ENCODE data around the gene AMELY. TPM values are rescaled to one million over a fixed set of nuclear protein-coding genes. Genes with fewer than 3 reads are reported as not detected.

AMELY gene
- not detected in 2 replicates for polyA plus RNA-seq
- polyA minus RNA-seq = not detected in 2 replicates

- H2AFZ ChIP-seq (ENCODE audit: low read depth, low read length) = no peak within 1 kb of the TSS
- no peak within 1 kb of the TSS for H3K27ac ChIP-seq (ENCODE audit: low read length)
- H4K20me1 ChIP-seq (ENCODE audit: insufficient read depth) = no peaks in the 10 kb centered on the region
- H3K9me2 ChIP-seq (ENCODE audit: insufficient read depth, low read length) = no peaks in the 10 kb centered on the region
- H3K4me3 ChIP-seq (ENCODE audit: low read length) = peak within 1 kb of the TSS; percentile 69
- H3K27me3 ChIP-seq (ENCODE audit: insufficient read depth, low read depth, low read length) = peaks cover 19% of the 10 kb centered on the region
- no peaks in the 10 kb centered on the region for H3K9me3 ChIP-seq (ENCODE audit: low read length)
- no peaks in the 10 kb centered on the region for H3F3A ChIP-seq (ENCODE audit: insufficient read depth, low read length, poor library complexity, severe bottlenecking)
- no peaks in the 10 kb centered on the region for H3K36me3 ChIP-seq (ENCODE audit: insufficient read depth, low read length)
- no peaks in the 10 kb centered on the region for H3K79me2 ChIP-seq (replicated peaks; ENCODE audit: insufficient read depth, low read length)
- peak within 1 kb of the TSS; percentile 25 for H3K4me2 ChIP-seq (ENCODE audit: low read length)
- H3K9ac ChIP-seq (ENCODE audit: low read length) = no peak within 1 kb of the TSS
- TF ChIP-seq SMC3 (conservative IDR thresholded peaks at IDR 0.05; ENCODE audit: poor library complexity) = no peak
- no peak for TF ChIP-seq POLR2AphosphoS5 (IDR thresholded peaks at IDR 0.05)
- TF ChIP-seq EZH2 (IDR thresholded peaks at IDR 0.05; ENCODE audit: borderline replicate concordance, insufficient read depth, low read length, poor library complexity, severe bottlenecking) = no peak
- TF ChIP-seq TAF1 (IDR thresholded peaks at IDR 0.05; ENCODE audit: low read depth) = no peak
- no peak for TF ChIP-seq EP300 (conservative IDR thresholded peaks at IDR 0.05; ENCODE audit: poor library complexity, severe bottlenecking)
- no peak for TF ChIP-seq MXI1 (conservative IDR thresholded peaks at IDR 0.05; ENCODE audit: poor library complexity, severe bottlenecking)
- no peak for TF ChIP-seq CTCF (IDR thresholded peaks at IDR 0.05; ENCODE audit: poor library complexity, severe bottlenecking)
- TF ChIP-seq REST (IDR thresholded peaks at IDR 0.05; ENCODE audit: borderline replicate concordance) = no peak
- TF ChIP-seq RAD21 (conservative IDR thresholded peaks at IDR 0.05) = no peak
These were observed at the start of gene AMELY for GRCh38 chrY:6911253-6911881. AMELY (minus strand) TSS chrY:6911752; CDS start chrY:6872608, 39,144 bp downstream.

- no peaks in the 10 kb centered on the region for H3K9me2 ChIP-seq (ENCODE audit: insufficient read depth, low read length)
- no peak overlapping the region for H3K4me2 ChIP-seq (ENCODE audit: low read length)
- TF ChIP-seq POLR2AphosphoS5 (IDR thresholded peaks at IDR 0.05) = no peak
- no peak for TF ChIP-seq EP300 (conservative IDR thresholded peaks at IDR 0.05; ENCODE audit: poor library complexity, severe bottlenecking)
- TF ChIP-seq EZH2 (IDR thresholded peaks at IDR 0.05; ENCODE audit: borderline replicate concordance, insufficient read depth, low read length, poor library complexity, severe bottlenecking) = no peak
- TF ChIP-seq REST (IDR thresholded peaks at IDR 0.05; ENCODE audit: borderline replicate concordance) = no peak
- no peak for TF ChIP-seq SMC3 (conservative IDR thresholded peaks at IDR 0.05; ENCODE audit: poor library complexity)
- TF ChIP-seq CTCF (IDR thresholded peaks at IDR 0.05; ENCODE audit: poor library complexity, severe bottlenecking) = no peak
- TF ChIP-seq RAD21 (conservative IDR thresholded peaks at IDR 0.05) = no peak
- TF ChIP-seq MXI1 (conservative IDR thresholded peaks at IDR 0.05; ENCODE audit: poor library complexity, severe bottlenecking) = no peak
- TF ChIP-seq TAF1 (IDR thresholded peaks at IDR 0.05; ENCODE audit: low read depth) = no peak
- H3K36me3 ChIP-seq (ENCODE audit: insufficient read depth, low read length) = no peaks in the 10 kb centered on the region
- H3F3A ChIP-seq (ENCODE audit: insufficient read depth, low read length, poor library complexity, severe bottlenecking) = no peaks in the 10 kb centered on the region
- no peaks in the 10 kb centered on the region for H3K27me3 ChIP-seq (ENCODE audit: insufficient read depth, low read depth, low read length)
- no peaks in the 10 kb centered on the region for H3K9me3 ChIP-seq (ENCODE audit: low read length)
- H3K4me3 ChIP-seq (ENCODE audit: low read length) = no peak overlapping the region
- no peaks in the 10 kb centered on the region for H4K20me1 ChIP-seq (ENCODE audit: insufficient read depth)
- H3K9ac ChIP-seq (ENCODE audit: low read length) = no peak overlapping the region
- H3K27ac ChIP-seq (ENCODE audit: low read length) = no peak overlapping the region
- no peak overlapping the region for H2AFZ ChIP-seq (ENCODE audit: low read depth, low read length)
- no peaks in the 10 kb centered on the region for H3K79me2 ChIP-seq (replicated peaks; ENCODE audit: insufficient read depth, low read length)
These were observed 38.4 kb upstream of the AMELY start for GRCh38 chrY:6949947-6950346.
